ENCODE results near the gene SNX24. TPM values are rescaled to one million over a fixed set of nuclear protein-coding genes. Genes with fewer than 3 reads are reported as not detected.

SNX24 gene
- total RNA-seq, 1 experiment from 2014 or later, result 10.8 TPM

- ATAC-seq (no peak), DNase-seq (ENCODE audit: low read depth, low spot score) (no peak)
- H2AFZ ChIP-seq (ENCODE audit: low read depth, low read length, poor library complexity, severe bottlenecking), result no peak overlapping the region
- H3K4me3 ChIP-seq (replicated peaks in 1 of 2; ENCODE audit: low read depth in 1 of 2, low read length in 2 of 2), result no peak overlapping the region
- ChIA-PET POLR2A (no interaction called here), RAD21 (ENCODE audit: low non-redundant PET in 1 of 2, low total read pairs in 2 of 2, uncharacterized antibody in 2 of 2, unreplicated experiment in 2 of 2) (no interaction called here), CTCF (no interaction called here)
- intact Hi-C loops (cut with micrococcal nuclease), result no loop called here
- no peaks in the 10 kb centered on the region for H3K36me3 ChIP-seq (ENCODE audit: control insufficient read depth in 1 of 2, insufficient read depth in 2 of 2, low read length in 2 of 2)
- H4K20me1 ChIP-seq (ENCODE audit: insufficient read depth), result no peaks in the 10 kb centered on the region
- H3K9me3 ChIP-seq (ENCODE audit: control insufficient read depth in 1 of 2, insufficient read depth in 1 of 2, low read depth in 1 of 2, low read length in 2 of 2), result no peaks in the 10 kb centered on the region
- H3K9ac ChIP-seq (ENCODE audit: low read length), result no peak overlapping the region
- no peak overlapping the region for H3K4me2 ChIP-seq (ENCODE audit: low read length)
- no peak overlapping the region for H3K27ac ChIP-seq (ENCODE audit: low read depth, low read length)
- no peaks in the 10 kb centered on the region for H3K27me3 ChIP-seq (ENCODE audit: insufficient read depth, low read length)
- no peaks in the 10 kb centered on the region for H3K79me2 ChIP-seq (ENCODE audit: insufficient read depth, low read length)
- no TSS peak for BruUV-seq (replicated peaks)
- no peaks in the 10 kb centered on the region for H3K4me1 ChIP-seq (ENCODE audit: control insufficient read depth in 1 of 2, insufficient read depth in 2 of 2, low read length in 2 of 2)
- no peak for TF ChIP-seq EGR1 (IDR thresholded peaks at IDR 0.05; ENCODE audit: low read depth)
- TF ChIP-seq, protein P1, sequence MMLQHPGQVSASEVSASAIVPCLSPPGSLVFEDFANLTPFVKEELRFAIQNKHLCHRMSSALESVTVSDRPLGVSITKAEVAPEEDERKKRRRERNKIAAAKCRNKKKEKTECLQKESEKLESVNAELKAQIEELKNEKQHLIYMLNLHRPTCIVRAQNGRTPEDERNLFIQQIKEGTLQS (IDR thresholded peaks at IDR 0.05), result no peak
- TF ChIP-seq SRF (IDR thresholded peaks at IDR 0.05; ENCODE audit: low read depth), result no peak
- TF ChIP-seq ZFX (IDR thresholded peaks at IDR 0.05), result no peak
- TF ChIP-seq EZH2 (IDR thresholded peaks at IDR 0.05), result no peak
- no peak for TF ChIP-seq RAD21 (IDR thresholded peaks at IDR 0.05; ENCODE audit: low read depth)
- no peak for TF ChIP-seq JUND (IDR thresholded peaks at IDR 0.05)
- TF ChIP-seq ZNF274 (IDR thresholded peaks at IDR 0.05; ENCODE audit: low read depth, low read length), result no peak
- TF ChIP-seq FOSL1 (IDR thresholded peaks at IDR 0.05; ENCODE audit: low read depth), result no peak
- no peak for TF ChIP-seq CEBPB (IDR thresholded peaks at IDR 0.05; ENCODE audit: low read depth)
- no peak for TF ChIP-seq YY1 (IDR thresholded peaks at IDR 0.05; ENCODE audit: extremely low read depth, insufficient replicate concordance, low read depth, low read length)
- TF ChIP-seq CBX3 (IDR thresholded peaks at IDR 0.05; ENCODE audit: low read depth), result no peak
- TF ChIP-seq, protein P2, sequence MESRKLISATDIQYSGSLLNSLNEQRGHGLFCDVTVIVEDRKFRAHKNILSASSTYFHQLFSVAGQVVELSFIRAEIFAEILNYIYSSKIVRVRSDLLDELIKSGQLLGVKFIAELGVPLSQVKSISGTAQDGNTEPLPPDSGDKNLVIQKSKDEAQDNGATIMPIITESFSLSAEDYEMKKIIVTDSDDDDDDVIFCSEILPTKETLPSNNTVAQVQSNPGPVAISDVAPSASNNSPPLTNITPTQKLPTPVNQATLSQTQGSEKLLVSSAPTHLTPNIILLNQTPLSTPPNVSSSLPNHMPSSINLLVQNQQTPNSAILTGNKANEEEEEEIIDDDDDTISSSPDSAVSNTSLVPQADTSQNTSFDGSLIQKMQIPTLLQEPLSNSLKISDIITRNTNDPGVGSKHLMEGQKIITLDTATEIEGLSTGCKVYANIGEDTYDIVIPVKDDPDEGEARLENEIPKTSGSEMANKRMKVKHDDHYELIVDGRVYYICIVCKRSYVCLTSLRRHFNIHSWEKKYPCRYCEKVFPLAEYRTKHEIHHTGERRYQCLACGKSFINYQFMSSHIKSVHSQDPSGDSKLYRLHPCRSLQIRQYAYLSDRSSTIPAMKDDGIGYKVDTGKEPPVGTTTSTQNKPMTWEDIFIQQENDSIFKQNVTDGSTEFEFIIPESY (IDR thresholded peaks at IDR 0.05; ENCODE audit: extremely low read depth, insufficient replicate concordance, low read length), result no peak
- H3K9me2 ChIP-seq (ENCODE audit: insufficient read depth), result no peaks in the 10 kb centered on the region
Observed at GRCh38 chr5:123044926-123045617, 199.7 kb downstream of the SNX24 start.
